Cardiac septum (tissue), 1 donor: ENCODE measurements around the gene TSSK2. TPM values are rescaled to one million over a fixed set of nuclear protein-coding genes. Genes with fewer than 3 reads are reported as not detected.
"Not testable (repeated sequence)": the region's sequence is repeated elsewhere in the genome, so short reads cannot be mapped to it uniquely, and the experiment has no call there.

ENCODE experiments used
- DNase-seq: peaks from one replicate; pipeline ENCODE4 v3.0.0-alpha.2; 2020; ENCODE audit warnings: low spot score
- intact Hi-C: fragments of 100-400 bp; cut with DNase I; formaldehyde crosslinking; loops from one replicate; pipeline ENCODE4 v1.14.0; 2022
- total RNA-seq: library from RNA; stranded (reverse); fragmentation: NEBNext Ultra II Directional; extraction: Animal tissue kit (Norgen Biotek cat#: 25700); gene quantifications from one replicate; pipeline ENCODE4 v1.2.1, GENCODE V29; 2021
- donor health status: DM: no; HTN: no; CAD: no.

TSSK2 gene
- total RNA-seq, 1 donor from 2014 or later = not detected

GRCh38 chr22:19152942-19153883 lies 22.1 kb downstream of the TSSK2 start:
- intact Hi-C loops = no loop called here
- DNase-seq = no peak

- intact Hi-C loops, DNase-seq: not testable (repeated sequence)
These were observed 25.0 kb downstream of the TSSK2 start for GRCh38 chr22:19156109-19156508.

GRCh38 chr22:19158649-19159048 lies 27.5 kb downstream of the TSSK2 start:
- DNase-seq, intact Hi-C loops: not testable (repeated sequence)

GRCh38 chr22:19164425-19164824 lies 33.3 kb downstream of the TSSK2 start:
- intact Hi-C loops = no loop called here
- DNase-seq = no peak

- no peak for DNase-seq
- intact Hi-C loops = no loop called here
These were observed 35.3 kb downstream of the TSSK2 start for GRCh38 chr22:19166421-19166820.

GRCh38 chr22:19167106-19167869 lies 36.2 kb downstream of the TSSK2 start:
- no peak for DNase-seq
- intact Hi-C loops = no loop called here

- intact Hi-C loops = no loop called here
- no peak for DNase-seq
These were observed 37.2 kb downstream of the TSSK2 start for GRCh38 chr22:19168088-19168890.

- intact Hi-C loops = no loop called here
- no peak for DNase-seq
These were observed 38.2 kb downstream of the TSSK2 start for GRCh38 chr22:19169002-19169946.

- DNase-seq = no peak
- intact Hi-C loops = no loop called here
These were observed 38.8 kb downstream of the TSSK2 start for GRCh38 chr22:19169947-19170318.

GRCh38 chr22:19172213-19173046 lies 41.3 kb downstream of the TSSK2 start:
- no peak for DNase-seq
- intact Hi-C loops = no loop called here

- DNase-seq = no peak
- intact Hi-C loops = no loop called here
These were observed 42.2 kb downstream of the TSSK2 start for GRCh38 chr22:19173047-19174035.

GRCh38 chr22:19174106-19175025 lies 43.3 kb downstream of the TSSK2 start:
- no peak for DNase-seq
- intact Hi-C loops = loop anchor here (5.0 kb wide), 3 partner anchors 52 to 273 kb away; partner anchors contain the start of genes C22orf39, CLTCL1 and DGCR2

- intact Hi-C loops = loop anchor here (5.0 kb wide), 3 partner anchors 53 to 272 kb away; partner anchors contain the start of genes C22orf39, CLTCL1 and DGCR2
- DNase-seq = no peak
These were observed 44.0 kb downstream of the TSSK2 start for GRCh38 chr22:19175026-19175601.

GRCh38 chr22:19175602-19176174 lies 44.6 kb downstream of the TSSK2 start:
- intact Hi-C loops = loop anchor here (5.0 kb wide), 3 partner anchors 53 to 272 kb away; partner anchors contain the start of genes C22orf39, CLTCL1 and DGCR2

More at GRCh38 chr22:19175602-19176174, 44.6 kb downstream of the TSSK2 start:
- no peak for DNase-seq
